Liver (tissue), 9 donors: ENCODE measurements around the gene SMC6. TPM values are rescaled to one million over a fixed set of nuclear protein-coding genes. Genes with fewer than 3 reads are reported as not detected.

Experiments
- DNase-seq: peaks from one replicate; pipeline ENCODE4 v3.0.0-alpha.2; 2017; ENCODE audit warnings: low spot score
- H3K27ac ChIP-seq, 2 donors: one replicate each; pipeline ENCODE4 v1.7.0; 2013; ENCODE audit warnings: inconsistent platforms in 2 of 2, low read length in 2 of 2, control low read depth in 1 of 2, low read depth in 1 of 2, mild to moderate bottlenecking in 1 of 2
- H3K27me3 ChIP-seq, 4 donors: one replicate each; pipeline versions ENCODE4 v1.6.1 to v1.7.0; 2013; ENCODE audit warnings: low read length in 3 of 4, inconsistent platforms in 1 of 4, mild to moderate bottlenecking in 1 of 4, moderate library complexity in 1 of 4; ENCODE audit not compliant: control insufficient read depth in 4 of 4, insufficient read depth in 4 of 4
- H3K36me3 ChIP-seq, 4 donors: one replicate each; pipeline versions ENCODE4 v1.6.1 to v1.7.0; 2013; ENCODE audit warnings: low read length in 3 of 4, mild to moderate bottlenecking in 3 of 4, low read depth in 1 of 4, moderate library complexity in 1 of 4; ENCODE audit not compliant: control insufficient read depth in 4 of 4, insufficient read depth in 3 of 4
- H3K4me1 ChIP-seq, 4 donors: one replicate each; pipeline versions ENCODE4 v1.6.1 to v1.7.0; 2013; ENCODE audit warnings: low read length in 3 of 4, mild to moderate bottlenecking in 3 of 4, moderate library complexity in 1 of 4; ENCODE audit not compliant: control insufficient read depth in 4 of 4, insufficient read depth in 4 of 4
- H3K4me3 ChIP-seq, 3 donors: one replicate each; pipeline versions ENCODE4 v1.6.1 to v1.7.0; 2013; ENCODE audit warnings: low read length in 3 of 3, control low read depth in 1 of 3, low read depth in 1 of 3, mild to moderate bottlenecking in 1 of 3
- H3K9ac ChIP-seq, 2 donors: one replicate each; pipeline ENCODE4 v1.7.0; 2013; ENCODE audit warnings: low read length in 2 of 2, mild to moderate bottlenecking in 2 of 2, moderate library complexity in 2 of 2, control low read depth in 1 of 2, low read depth in 1 of 2
- H3K9me3 ChIP-seq, 4 donors: one replicate each; pipeline versions ENCODE4 v1.6.1 to v1.7.0; 2013; ENCODE audit warnings: low read length in 3 of 4; ENCODE audit not compliant: control insufficient read depth in 4 of 4
- EGR1 ChIP-seq, 2 donors: IDR thresholded peaks; 2 replicates each; pipeline ENCODE4 v1.6.1; 2016 to 2018; ENCODE audit warnings: antibody characterized with exemption in 2 of 2, low read depth in 2 of 2
- FOXA1 ChIP-seq: IDR thresholded peaks from 2 replicates; pipeline ENCODE4 v1.6.1; 2016; ENCODE audit warnings: antibody characterized with exemption
- FOXA2 ChIP-seq: IDR thresholded peaks from 2 replicates; pipeline ENCODE4 v1.6.1; 2016; ENCODE audit warnings: antibody characterized with exemption
- GABPA ChIP-seq, 2 donors: IDR thresholded peaks in 1 of 2; conservative IDR thresholded peaks in 1 of 2; 2 replicates each; pipeline ENCODE4 v1.6.1; 2016; ENCODE audit warnings: antibody characterized with exemption in 2 of 2, mild to moderate bottlenecking in 1 of 2, moderate library complexity in 1 of 2
- HNF4A ChIP-seq, 2 donors: conservative IDR thresholded peaks; 2 replicates each; pipeline ENCODE4 v1.6.1; 2016; ENCODE audit warnings: antibody characterized with exemption in 2 of 2, mild to moderate bottlenecking in 2 of 2
- HNF4G ChIP-seq: IDR thresholded peaks from 2 replicates; pipeline ENCODE4 v1.6.1; 2016; ENCODE audit warnings: antibody characterized with exemption
- JUND ChIP-seq, 2 donors: IDR thresholded peaks; 2 replicates each; pipeline ENCODE4 v1.6.1; 2016; ENCODE audit warnings: antibody characterized with exemption in 2 of 2
- NR2F2 ChIP-seq: IDR thresholded peaks from 2 replicates; pipeline ENCODE4 v1.6.1; 2016; ENCODE audit warnings: antibody characterized with exemption
- RAD21 ChIP-seq, 2 donors: IDR thresholded peaks; 2 replicates each; pipeline ENCODE4 v1.6.1; 2016; ENCODE audit warnings: antibody characterized with exemption in 2 of 2, mild to moderate bottlenecking in 2 of 2
- RXRA ChIP-seq, 2 donors: IDR thresholded peaks; 2 replicates each; pipeline ENCODE4 v1.6.1; 2017 to 2018; ENCODE audit warnings: antibody characterized with exemption in 2 of 2, mild to moderate bottlenecking in 1 of 2
- SP1 ChIP-seq: IDR thresholded peaks from 2 replicates; pipeline ENCODE4 v1.6.1; 2018; ENCODE audit warnings: antibody characterized with exemption, mild to moderate bottlenecking
- TAF1 ChIP-seq: conservative IDR thresholded peaks from 2 replicates; pipeline ENCODE4 v1.6.1; 2016; ENCODE audit warnings: antibody characterized with exemption, mild to moderate bottlenecking
- YY1 ChIP-seq: IDR thresholded peaks from 2 replicates; pipeline ENCODE4 v1.6.1; 2016; ENCODE audit warnings: antibody characterized with exemption, mild to moderate bottlenecking
- WGBS: extraction: QIAGEN DNeasy Blood & Tissue Kit; methylation state at CpG from one replicate; pipeline ENCODE4 v1.1.7; 2013; 5-methylcytosine and 5-hydroxymethylcytosine counted together
- polyA plus RNA-seq, 2 donors: library from polyadenylated mRNA; stranded (reverse) in 1 of 2; unstranded in 1 of 2; fragments of 200-250 nt in 1 of 2; fragments of >200 nt in 1 of 2; fragmentation: Nextera tagmentation in 1 of 2; extraction: Ambion mirVana in 1 of 2; gene quantifications; one replicate each; pipeline versions ENCODE4 v1.2.1 to v1.2.3, GENCODE V29; 2013 to 2015
- total RNA-seq, 2 donors: library from RNA; depleted of rRNA; stranded (reverse); fragments of >200 nt; gene quantifications; one replicate each; pipeline ENCODE4 v1.2.3, GENCODE V29; 2014
- TF ChIP-seq, protein P1 (sequence below): IDR thresholded peaks from 2 replicates; pipeline ENCODE4 v1.6.1; 2016; ENCODE audit warnings: antibody characterized with exemption
- TF ChIP-seq, protein P2 (sequence below): fragments of 150-350 bp; IDR thresholded peaks from 2 replicates; pipeline ENCODE4 v1.5.1; 2017; ENCODE audit warnings: improper control_type of control experiment, low read depth, low read length; ENCODE audit not compliant: missing input control
- TF ChIP-seq, protein P3 (sequence below): IDR thresholded peaks from 2 replicates; pipeline ENCODE4 v1.6.1; 2016; ENCODE audit warnings: antibody characterized with exemption
- TF ChIP-seq, protein P4 (sequence below): IDR thresholded peaks from 2 replicates; pipeline ENCODE4 v1.6.1; 2016; ENCODE audit warnings: antibody characterized with exemption, mild to moderate bottlenecking
- TF ChIP-seq, protein P5 (sequence below): IDR thresholded peaks from 2 replicates; pipeline ENCODE4 v1.6.1; 2016; ENCODE audit warnings: antibody characterized with exemption
- donor health status: healthy.
- donor health status: healthy.
- donor health status: healthy.
- donor health status: healthy.
- donor health status: healthy.

SMC6 gene
- total and polyA plus RNA-seq, 4 donors, result 2.6 to 22.3 (median 11.0) TPM

DNA sequence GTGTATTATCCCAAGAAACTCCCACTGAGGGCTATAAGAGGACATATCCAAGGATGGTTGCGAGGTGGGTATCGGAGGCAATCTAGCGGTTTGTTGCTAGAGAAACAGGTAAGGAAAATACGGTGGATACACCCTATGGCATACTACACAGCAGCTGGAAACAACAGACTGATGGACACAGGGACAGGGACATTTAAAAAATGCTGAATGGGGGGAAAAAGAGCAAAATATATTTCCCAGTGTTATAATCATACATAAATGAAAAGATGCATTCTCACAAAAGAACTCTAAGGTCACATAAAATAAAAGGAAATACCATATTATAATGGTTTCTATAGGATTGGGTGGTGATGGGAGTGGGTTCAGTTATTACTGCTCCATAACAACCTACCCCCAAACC is 95.9 kb downstream of the SMC6 start:
- H3K9me3 ChIP-seq, result no peaks in the 10 kb centered on the region
- 98% methylated on average over 4 of the region's 4 CpGs for WGBS
- DNase-seq, result no peak
- TF ChIP-seq, protein P1, sequence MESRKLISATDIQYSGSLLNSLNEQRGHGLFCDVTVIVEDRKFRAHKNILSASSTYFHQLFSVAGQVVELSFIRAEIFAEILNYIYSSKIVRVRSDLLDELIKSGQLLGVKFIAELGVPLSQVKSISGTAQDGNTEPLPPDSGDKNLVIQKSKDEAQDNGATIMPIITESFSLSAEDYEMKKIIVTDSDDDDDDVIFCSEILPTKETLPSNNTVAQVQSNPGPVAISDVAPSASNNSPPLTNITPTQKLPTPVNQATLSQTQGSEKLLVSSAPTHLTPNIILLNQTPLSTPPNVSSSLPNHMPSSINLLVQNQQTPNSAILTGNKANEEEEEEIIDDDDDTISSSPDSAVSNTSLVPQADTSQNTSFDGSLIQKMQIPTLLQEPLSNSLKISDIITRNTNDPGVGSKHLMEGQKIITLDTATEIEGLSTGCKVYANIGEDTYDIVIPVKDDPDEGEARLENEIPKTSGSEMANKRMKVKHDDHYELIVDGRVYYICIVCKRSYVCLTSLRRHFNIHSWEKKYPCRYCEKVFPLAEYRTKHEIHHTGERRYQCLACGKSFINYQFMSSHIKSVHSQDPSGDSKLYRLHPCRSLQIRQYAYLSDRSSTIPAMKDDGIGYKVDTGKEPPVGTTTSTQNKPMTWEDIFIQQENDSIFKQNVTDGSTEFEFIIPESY, result no peak
- TF ChIP-seq FOXA1 (no peak), FOXA2 (no peak), HNF4A (conservative IDR thresholded peaks at IDR 0.05) (no peak), HNF4G (no peak), RXRA (IDR thresholded peaks at IDR 0.05) (no peak), YY1 (no peak), TAF1 (no peak), SP1 (no peak), RAD21 (IDR thresholded peaks at IDR 0.05) (no peak), JUND (IDR thresholded peaks at IDR 0.05) (no peak), EGR1 (IDR thresholded peaks at IDR 0.05; ENCODE audit: low read depth in 2 of 2) (no peak), GABPA (IDR thresholded peaks at IDR 0.05 in 1 of 2, conservative IDR thresholded peaks at IDR 0.05 in 1 of 2) (no peak), NR2F2 (no peak)
- TF ChIP-seq, protein P2, sequence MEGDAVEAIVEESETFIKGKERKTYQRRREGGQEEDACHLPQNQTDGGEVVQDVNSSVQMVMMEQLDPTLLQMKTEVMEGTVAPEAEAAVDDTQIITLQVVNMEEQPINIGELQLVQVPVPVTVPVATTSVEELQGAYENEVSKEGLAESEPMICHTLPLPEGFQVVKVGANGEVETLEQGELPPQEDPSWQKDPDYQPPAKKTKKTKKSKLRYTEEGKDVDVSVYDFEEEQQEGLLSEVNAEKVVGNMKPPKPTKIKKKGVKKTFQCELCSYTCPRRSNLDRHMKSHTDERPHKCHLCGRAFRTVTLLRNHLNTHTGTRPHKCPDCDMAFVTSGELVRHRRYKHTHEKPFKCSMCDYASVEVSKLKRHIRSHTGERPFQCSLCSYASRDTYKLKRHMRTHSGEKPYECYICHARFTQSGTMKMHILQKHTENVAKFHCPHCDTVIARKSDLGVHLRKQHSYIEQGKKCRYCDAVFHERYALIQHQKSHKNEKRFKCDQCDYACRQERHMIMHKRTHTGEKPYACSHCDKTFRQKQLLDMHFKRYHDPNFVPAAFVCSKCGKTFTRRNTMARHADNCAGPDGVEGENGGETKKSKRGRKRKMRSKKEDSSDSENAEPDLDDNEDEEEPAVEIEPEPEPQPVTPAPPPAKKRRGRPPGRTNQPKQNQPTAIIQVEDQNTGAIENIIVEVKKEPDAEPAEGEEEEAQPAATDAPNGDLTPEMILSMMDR, result no peak
- TF ChIP-seq, protein P3, sequence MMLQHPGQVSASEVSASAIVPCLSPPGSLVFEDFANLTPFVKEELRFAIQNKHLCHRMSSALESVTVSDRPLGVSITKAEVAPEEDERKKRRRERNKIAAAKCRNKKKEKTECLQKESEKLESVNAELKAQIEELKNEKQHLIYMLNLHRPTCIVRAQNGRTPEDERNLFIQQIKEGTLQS, result no peak
- TF ChIP-seq, protein P4, sequence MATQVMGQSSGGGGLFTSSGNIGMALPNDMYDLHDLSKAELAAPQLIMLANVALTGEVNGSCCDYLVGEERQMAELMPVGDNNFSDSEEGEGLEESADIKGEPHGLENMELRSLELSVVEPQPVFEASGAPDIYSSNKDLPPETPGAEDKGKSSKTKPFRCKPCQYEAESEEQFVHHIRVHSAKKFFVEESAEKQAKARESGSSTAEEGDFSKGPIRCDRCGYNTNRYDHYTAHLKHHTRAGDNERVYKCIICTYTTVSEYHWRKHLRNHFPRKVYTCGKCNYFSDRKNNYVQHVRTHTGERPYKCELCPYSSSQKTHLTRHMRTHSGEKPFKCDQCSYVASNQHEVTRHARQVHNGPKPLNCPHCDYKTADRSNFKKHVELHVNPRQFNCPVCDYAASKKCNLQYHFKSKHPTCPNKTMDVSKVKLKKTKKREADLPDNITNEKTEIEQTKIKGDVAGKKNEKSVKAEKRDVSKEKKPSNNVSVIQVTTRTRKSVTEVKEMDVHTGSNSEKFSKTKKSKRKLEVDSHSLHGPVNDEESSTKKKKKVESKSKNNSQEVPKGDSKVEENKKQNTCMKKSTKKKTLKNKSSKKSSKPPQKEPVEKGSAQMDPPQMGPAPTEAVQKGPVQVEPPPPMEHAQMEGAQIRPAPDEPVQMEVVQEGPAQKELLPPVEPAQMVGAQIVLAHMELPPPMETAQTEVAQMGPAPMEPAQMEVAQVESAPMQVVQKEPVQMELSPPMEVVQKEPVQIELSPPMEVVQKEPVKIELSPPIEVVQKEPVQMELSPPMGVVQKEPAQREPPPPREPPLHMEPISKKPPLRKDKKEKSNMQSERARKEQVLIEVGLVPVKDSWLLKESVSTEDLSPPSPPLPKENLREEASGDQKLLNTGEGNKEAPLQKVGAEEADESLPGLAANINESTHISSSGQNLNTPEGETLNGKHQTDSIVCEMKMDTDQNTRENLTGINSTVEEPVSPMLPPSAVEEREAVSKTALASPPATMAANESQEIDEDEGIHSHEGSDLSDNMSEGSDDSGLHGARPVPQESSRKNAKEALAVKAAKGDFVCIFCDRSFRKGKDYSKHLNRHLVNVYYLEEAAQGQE, result no peak
- TF ChIP-seq, protein P5, sequence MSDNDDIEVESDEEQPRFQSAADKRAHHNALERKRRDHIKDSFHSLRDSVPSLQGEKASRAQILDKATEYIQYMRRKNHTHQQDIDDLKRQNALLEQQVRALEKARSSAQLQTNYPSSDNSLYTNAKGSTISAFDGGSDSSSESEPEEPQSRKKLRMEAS, result no peak
- peaks cover 0 to 7% (median 5%) of the 10 kb centered on the region in 4 donors for H3K36me3 ChIP-seq
- H3K4me3 ChIP-seq, result no peak overlapping the region
- no peak overlapping the region for H3K27ac ChIP-seq
- no peak overlapping the region for H3K9ac ChIP-seq
- no peaks in the 10 kb centered on the region for H3K27me3 ChIP-seq
- H3K4me1 ChIP-seq, result no peaks in the 10 kb centered on the region
